Cardiac fibroblast (primary cell): Measurements from ENCODE around the gene XYLT2.
"Not testable (repeated sequence)": the region's sequence is repeated elsewhere in the genome, so short reads cannot be mapped to it uniquely, and the experiment has no call there.

Experiments
- DNase-seq, 2 donors: peaks; one replicate each; pipeline versions ENCODE4 v3.0.0 to v3.0.0-alpha.2; 2010; ENCODE audit warnings: low read depth in 2 of 2
- H3K4me3 ChIP-seq, 2 donors: replicated peaks in 1 of 2; 1 replicate in 1 of 2; 2 replicates in 1 of 2; pipeline ENCODE4 v1.5.1; 2011; ENCODE audit warnings: low read depth in 2 of 2, low read length in 2 of 2, mild to moderate bottlenecking in 2 of 2, moderate library complexity in 1 of 2
- CTCF ChIP-seq: IDR thresholded peaks from one replicate; pipeline ENCODE4 v1.5.1; 2011; ENCODE audit warnings: low read depth, mild to moderate bottlenecking, low read length, inconsistent platforms

XYLT2 gene

DNA sequence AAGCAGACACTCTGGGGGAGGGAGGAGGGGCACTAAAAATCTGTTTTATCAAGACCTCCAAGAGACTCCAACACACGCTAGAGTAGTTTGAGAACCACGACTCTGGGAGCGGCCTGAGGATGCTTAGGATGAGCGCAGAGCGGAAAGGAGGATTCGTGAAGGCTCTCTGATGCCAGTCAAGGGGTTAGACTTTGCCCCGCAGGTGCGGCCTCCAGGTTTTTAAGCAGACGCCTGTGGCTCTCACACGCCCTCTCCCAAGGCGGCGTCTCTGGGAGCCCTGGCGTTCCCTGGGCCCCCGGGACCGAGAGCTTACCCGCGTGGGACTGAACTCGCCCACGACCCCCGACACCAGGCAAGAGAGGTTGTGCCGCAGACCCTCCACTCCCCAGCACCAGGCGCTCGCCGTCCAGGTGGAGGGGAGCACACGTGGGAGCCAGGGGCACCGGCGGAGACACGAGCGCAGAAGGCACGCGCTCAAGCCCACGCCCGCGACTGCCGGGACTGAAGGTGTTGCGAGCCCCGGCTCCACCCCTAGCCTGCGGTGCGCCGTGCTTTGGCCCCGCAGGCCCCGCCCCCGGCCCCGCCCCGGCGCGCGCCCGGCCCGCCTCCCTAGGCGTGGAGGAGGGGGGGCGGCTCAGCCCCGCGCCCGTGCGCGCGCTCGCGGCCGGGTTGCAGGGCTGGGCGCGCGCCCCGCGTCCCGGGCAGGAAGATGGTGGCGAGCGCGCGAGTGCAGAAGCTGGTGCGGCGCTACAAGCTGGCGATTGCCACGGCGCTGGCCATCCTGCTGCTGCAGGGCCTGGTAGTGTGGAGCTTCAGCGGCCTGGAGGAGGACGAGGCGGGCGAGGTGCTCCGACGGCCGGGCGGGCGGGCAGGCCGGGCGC, at the start of gene XYLT2:
Gene XYLT2, plus strand, starts transcription at position 695 of the 881 bp plus-strand sequence. Its CDS starts 15 bp downstream, at position 710.
- TF ChIP-seq CTCF, result no peak

DNA sequence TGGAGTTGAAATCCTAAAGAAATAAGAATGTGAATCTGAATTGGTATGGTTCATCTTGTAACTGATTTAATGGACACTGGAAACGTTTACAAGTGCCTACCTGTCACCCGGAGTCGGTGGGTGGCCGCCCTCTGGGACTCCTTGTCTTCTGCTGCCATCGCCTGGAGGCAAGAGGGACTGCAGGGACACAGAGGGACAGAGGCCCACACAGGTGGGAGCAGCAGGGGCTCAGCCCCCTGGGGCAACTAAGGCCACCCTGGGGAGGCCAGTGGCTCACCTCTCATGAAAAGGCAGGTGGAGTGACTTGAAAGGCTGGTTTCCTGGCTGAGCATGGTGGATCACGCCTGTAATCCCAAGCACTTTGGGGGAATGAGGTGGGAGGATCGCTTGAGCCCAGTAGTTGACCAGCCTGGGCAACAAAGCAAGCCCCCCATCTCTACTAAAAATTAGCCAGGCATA, 48.5 kb upstream of the XYLT2 start:
- DNase-seq, result peak; percentile 77
- peak; percentile 96 for TF ChIP-seq CTCF
- H3K4me3 ChIP-seq, result no peak overlapping the region

More for the DNA sequence above, at the start of gene XYLT2:
- peak; percentile 73 to 84 for DNase-seq
- H3K4me3 ChIP-seq, result peak within 1 kb of the TSS; percentile 71 to 90

GRCh38 chr17:50298018-50298417, 47.9 kb upstream of the XYLT2 start:
- TF ChIP-seq CTCF, result no peak
- no peak for DNase-seq
- H3K4me3 ChIP-seq, result no peak overlapping the region

DNA sequence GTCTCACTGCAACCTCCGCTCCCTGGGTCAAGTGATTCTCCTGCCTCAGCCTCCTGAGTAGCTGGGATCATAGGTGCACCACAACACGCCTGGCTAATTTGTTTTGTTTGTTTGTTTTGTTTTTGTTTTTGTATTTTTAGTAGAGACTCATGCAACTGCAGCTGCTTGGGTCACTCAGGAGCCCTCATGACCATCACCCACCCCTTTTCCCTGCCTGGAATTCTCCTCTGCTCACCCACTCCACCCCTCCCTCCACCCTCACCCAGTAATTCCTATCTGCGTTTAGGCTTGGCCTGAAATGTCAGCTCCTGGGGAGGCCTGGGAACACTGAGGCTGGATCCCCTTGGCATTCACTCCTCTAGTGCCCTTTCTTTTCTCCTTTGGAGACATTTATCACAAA, 46.1 kb upstream of the XYLT2 start:
- no peak for TF ChIP-seq CTCF
- H3K4me3 ChIP-seq, result no peak overlapping the region
- DNase-seq, result no peak

DNA sequence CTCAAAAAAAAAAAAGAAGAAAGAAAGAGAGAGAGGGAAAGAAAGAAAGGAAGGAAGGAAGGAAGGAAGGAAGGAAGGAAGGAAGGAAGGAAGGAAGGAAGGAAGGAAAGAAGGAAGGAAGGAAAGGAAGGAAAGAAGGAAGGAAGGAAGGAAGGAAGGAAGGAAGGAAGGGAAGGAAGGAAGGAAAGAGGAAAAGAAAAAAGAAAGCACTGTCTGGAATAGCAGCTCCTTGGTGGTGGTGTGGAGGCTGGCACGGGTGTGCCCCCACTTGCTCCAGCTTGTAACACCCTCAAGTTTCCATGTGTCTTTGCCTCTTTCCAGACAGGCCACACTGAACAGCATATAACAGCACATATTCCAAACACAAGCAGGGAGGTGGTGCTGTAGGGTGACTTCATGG, 45.1 kb upstream of the XYLT2 start:
- not testable (repeated sequence) for H3K4me3 ChIP-seq

DNA sequence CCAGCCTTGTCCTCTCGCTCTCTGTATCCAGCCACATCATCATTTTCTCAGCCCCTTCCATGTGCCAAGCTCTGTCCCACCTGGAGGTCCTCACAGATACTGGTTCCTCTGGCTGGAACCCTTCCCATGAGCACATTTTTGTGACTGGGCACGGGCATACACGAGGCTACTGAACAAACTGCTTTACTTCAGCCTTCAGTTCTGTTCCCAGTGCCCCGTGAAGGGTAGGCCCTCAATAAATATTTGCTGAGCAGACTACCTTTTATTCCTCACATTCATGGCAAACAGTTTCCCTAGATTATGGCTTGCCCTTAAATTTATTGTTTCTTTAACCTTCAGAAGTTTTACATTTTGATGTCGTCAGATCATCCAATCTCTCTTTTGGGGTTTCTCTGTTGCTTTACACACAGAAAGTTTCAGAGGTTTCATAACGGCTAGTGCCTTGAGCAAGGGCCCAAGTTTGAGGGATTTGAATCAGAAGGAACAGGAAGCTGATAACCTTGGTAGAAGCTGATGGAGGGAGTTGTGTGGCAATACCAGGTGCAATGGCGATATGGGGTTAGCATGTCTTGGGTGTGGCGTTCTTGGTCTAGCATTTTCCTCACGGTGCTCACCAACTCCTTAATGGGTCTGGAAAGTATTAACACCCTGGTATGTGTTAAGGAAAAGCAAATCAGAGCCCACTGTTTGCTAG, 43.9 kb upstream of the XYLT2 start:
- no peak overlapping the region for H3K4me3 ChIP-seq
- DNase-seq, result no peak
- TF ChIP-seq CTCF, result no peak

More for the DNA sequence above, 45.1 kb upstream of the XYLT2 start:
- DNase-seq, result not testable (repeated sequence)

GRCh38 chr17:50303051-50303450, 42.9 kb upstream of the XYLT2 start:
- H3K4me3 ChIP-seq, result no peak overlapping the region
- TF ChIP-seq CTCF, result no peak
- DNase-seq, result no peak
